Mesenchymal stem cell (in vitro differentiated cells and primary cell): ENCODE data around the gene KREMEN1.

ENCODE experiments used
- DNase-seq: peaks from one replicate; pipeline ENCODE4 v3.0.0-alpha.2; 2013
- H2AFZ ChIP-seq: one replicate; pipeline ENCODE4 v1.6.1; 2013; ENCODE audit warnings: low read depth, mild to moderate bottlenecking, control low read depth, inconsistent platforms, low read length, moderate library complexity
- H2AK5ac ChIP-seq: 2 replicates; pipeline ENCODE4 v1.6.1; 2013; ENCODE audit warnings: low read length, moderate library complexity, mild to moderate bottlenecking, inconsistent platforms; ENCODE audit not compliant: severe bottlenecking
- H2BK120ac ChIP-seq: one replicate; pipeline ENCODE4 v1.6.1; 2013; ENCODE audit warnings: low read depth, mild to moderate bottlenecking, inconsistent platforms, low read length, moderate library complexity
- H2BK12ac ChIP-seq, 2 experiments: one replicate each; pipeline ENCODE4 v1.6.1; 2013; ENCODE audit warnings: inconsistent platforms in 2 of 2, low read length in 2 of 2, mild to moderate bottlenecking in 2 of 2, moderate library complexity in 2 of 2, control low read depth in 1 of 2
- H2BK15ac ChIP-seq: one replicate; pipeline ENCODE4 v1.6.1; 2013; ENCODE audit warnings: mild to moderate bottlenecking, low read depth, inconsistent platforms; ENCODE audit not compliant: poor library complexity, severe bottlenecking
- H2BK5ac ChIP-seq: 2 replicates; pipeline ENCODE4 v1.6.1; 2013; ENCODE audit warnings: low read depth, mild to moderate bottlenecking, low read length, control low read depth, inconsistent platforms; ENCODE audit not compliant: poor library complexity, severe bottlenecking
- H3K14ac ChIP-seq, 2 experiments: one replicate each; pipeline ENCODE4 v1.6.1; 2013; ENCODE audit warnings: inconsistent platforms in 2 of 2, low read length in 2 of 2, control low read depth in 1 of 2, mild to moderate bottlenecking in 1 of 2, moderate library complexity in 1 of 2
- H3K18ac ChIP-seq, 2 experiments: one replicate each; pipeline ENCODE4 v1.6.1; 2013; ENCODE audit warnings: inconsistent platforms in 2 of 2, low read length in 2 of 2, control low read depth in 1 of 2, low read depth in 1 of 2, mild to moderate bottlenecking in 1 of 2
- H3K23ac ChIP-seq, 2 experiments: one replicate each; pipeline ENCODE4 v1.6.1; 2013; ENCODE audit warnings: inconsistent platforms in 2 of 2, low read length in 2 of 2, mild to moderate bottlenecking in 2 of 2, moderate library complexity in 2 of 2, control low read depth in 1 of 2
- H3K27ac ChIP-seq: 2 replicates; pipeline ENCODE4 v1.5.1; 2013; ENCODE audit warnings: mild to moderate bottlenecking, moderate library complexity, low read length, control low read depth, inconsistent platforms; ENCODE audit not compliant: poor library complexity, severe bottlenecking
- H3K27me3 ChIP-seq, 2 experiments: 2 replicates each; pipeline versions ENCODE4 v1.6.1 to v1.7.0; 2013; ENCODE audit warnings: low read length in 2 of 2, mild to moderate bottlenecking in 2 of 2, moderate library complexity in 2 of 2, control low read depth in 1 of 2, inconsistent platforms in 1 of 2; ENCODE audit not compliant: control insufficient read depth in 1 of 2, insufficient read depth in 1 of 2
- H3K36me3 ChIP-seq, 2 experiments: 2 replicates each; pipeline versions ENCODE4 v1.6.1 to v1.7.0; 2013; ENCODE audit warnings: low read length in 2 of 2, control low read depth in 1 of 2, inconsistent platforms in 1 of 2, low read depth in 1 of 2, mild to moderate bottlenecking in 1 of 2; ENCODE audit not compliant: insufficient read depth in 2 of 2, control insufficient read depth in 1 of 2
- H3K4ac ChIP-seq, 2 experiments: one replicate each; pipeline ENCODE4 v1.6.1; 2013; ENCODE audit warnings: inconsistent platforms in 2 of 2, low read length in 2 of 2, mild to moderate bottlenecking in 2 of 2, moderate library complexity in 2 of 2, control low read depth in 1 of 2, low read depth in 1 of 2
- H3K4me1 ChIP-seq: 2 replicates; pipeline ENCODE4 v1.6.1; 2013; ENCODE audit warnings: low read depth, low read length, control low read depth; ENCODE audit not compliant: control insufficient read depth, insufficient read depth
- H3K4me2 ChIP-seq: 2 replicates; pipeline ENCODE4 v1.6.1; 2013; ENCODE audit warnings: low read length, mild to moderate bottlenecking, inconsistent platforms; ENCODE audit not compliant: poor library complexity, severe bottlenecking
- H3K4me3 ChIP-seq, 2 experiments: 2 replicates each; pipeline versions ENCODE4 v1.5.1 to v1.7.0; 2013; ENCODE audit warnings: low read length in 2 of 2, mild to moderate bottlenecking in 2 of 2, control low read depth in 1 of 2, low read depth in 1 of 2; ENCODE audit not compliant: insufficient read depth in 1 of 2
- H3K79me1 ChIP-seq: replicated peaks from 2 replicates; pipeline ENCODE4 v1.6.1; 2013; ENCODE audit warnings: mild to moderate bottlenecking, control low read depth, low read length, inconsistent platforms; ENCODE audit not compliant: poor library complexity, severe bottlenecking
- H3K9ac ChIP-seq: 2 replicates; pipeline ENCODE4 v1.7.0; 2013; ENCODE audit warnings: mild to moderate bottlenecking, low read length, moderate library complexity
- H3K9me3 ChIP-seq: 2 replicates; pipeline ENCODE4 v1.7.0; 2013; ENCODE audit warnings: mild to moderate bottlenecking, low read length; ENCODE audit not compliant: control insufficient read depth
- H4K8ac ChIP-seq: one replicate; pipeline ENCODE4 v1.6.1; 2013; ENCODE audit warnings: inconsistent platforms, mild to moderate bottlenecking, low read length, moderate library complexity
- H4K91ac ChIP-seq: one replicate; pipeline ENCODE4 v1.6.1; 2013; ENCODE audit warnings: mild to moderate bottlenecking, low read length, inconsistent platforms
- WGBS: methylation state at CpG from one replicate; pipeline ENCODE4 v1.1.7; 2013; ENCODE audit warnings: mixed read lengths; 5-methylcytosine and 5-hydroxymethylcytosine counted together

Gene KREMEN1

DNA sequence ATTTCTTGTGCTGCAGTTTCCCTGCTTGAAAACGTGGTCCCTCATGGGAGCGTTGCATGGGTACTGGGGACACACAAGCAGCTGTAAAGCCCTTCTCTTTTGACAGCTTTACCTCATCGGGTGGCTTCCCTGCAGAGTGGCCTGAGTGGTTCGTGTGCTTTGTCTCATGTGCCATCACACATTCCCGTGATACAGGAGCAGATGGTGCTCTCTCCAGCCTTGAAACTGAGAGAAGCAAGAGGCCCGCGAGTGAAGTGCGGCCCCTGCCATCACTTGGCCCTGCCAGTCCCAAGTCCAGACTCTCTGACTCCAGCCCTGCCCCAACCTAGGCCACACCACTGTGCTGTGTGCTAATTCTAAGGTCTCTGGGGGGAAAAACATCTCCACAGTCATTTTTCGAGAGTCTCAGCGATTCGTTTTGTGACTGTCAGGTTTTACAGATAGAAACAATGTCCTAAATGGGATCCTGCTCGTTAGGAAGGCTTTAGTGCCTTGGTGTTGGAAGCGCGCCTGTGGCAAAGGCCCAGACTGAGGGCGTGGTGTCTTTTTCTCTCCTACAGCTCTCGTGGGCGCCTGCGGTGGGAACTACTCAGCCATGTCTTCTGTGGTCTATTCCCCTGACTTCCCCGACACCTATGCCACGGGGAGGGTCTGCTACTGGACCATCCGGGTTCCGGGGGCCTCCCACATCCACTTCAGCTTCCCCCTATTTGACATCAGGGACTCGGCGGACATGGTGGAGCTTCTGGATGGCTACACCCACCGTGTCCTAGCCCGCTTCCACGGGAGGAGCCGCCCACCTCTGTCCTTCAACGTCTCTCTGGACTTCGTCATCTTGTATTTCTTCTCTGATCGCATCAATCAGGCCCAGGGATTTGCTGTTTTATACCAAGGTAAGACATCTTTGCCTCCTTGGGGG is 64.2 kb downstream of the KREMEN1 start:
- Histone ChIP-seq H2BK120ac (no peak overlapping the region), H4K8ac (no peak overlapping the region), H3K36me3 (peaks cover 0 to 46% of the 10 kb centered on the region in 2 experiments), H4K91ac (no peak overlapping the region), H3K23ac (no peak overlapping the region), H3K18ac (no peak overlapping the region), H3K4me3 (no peak overlapping the region), H3K4me2 (no peak overlapping the region), H2BK15ac (peak overlapping the region; percentile 13), H2BK5ac (no peak overlapping the region), H3K79me1 (no peaks in the 10 kb centered on the region), H3K9ac (no peak overlapping the region), H2AK5ac (no peak overlapping the region), H3K4me1 (peaks cover under 1% of the 10 kb centered on the region), H2AFZ (no peak overlapping the region), H3K9me3 (peaks cover 4% of the 10 kb centered on the region), H2BK12ac (no peak overlapping the region), H3K27me3 (no peaks in the 10 kb centered on the region), H3K27ac (no peak overlapping the region), H3K14ac (no peak overlapping the region), H3K4ac (no peak overlapping the region)
- WGBS, result 88% methylated on average over 31 of the region's 31 CpGs
- no peak for DNase-seq

DNA sequence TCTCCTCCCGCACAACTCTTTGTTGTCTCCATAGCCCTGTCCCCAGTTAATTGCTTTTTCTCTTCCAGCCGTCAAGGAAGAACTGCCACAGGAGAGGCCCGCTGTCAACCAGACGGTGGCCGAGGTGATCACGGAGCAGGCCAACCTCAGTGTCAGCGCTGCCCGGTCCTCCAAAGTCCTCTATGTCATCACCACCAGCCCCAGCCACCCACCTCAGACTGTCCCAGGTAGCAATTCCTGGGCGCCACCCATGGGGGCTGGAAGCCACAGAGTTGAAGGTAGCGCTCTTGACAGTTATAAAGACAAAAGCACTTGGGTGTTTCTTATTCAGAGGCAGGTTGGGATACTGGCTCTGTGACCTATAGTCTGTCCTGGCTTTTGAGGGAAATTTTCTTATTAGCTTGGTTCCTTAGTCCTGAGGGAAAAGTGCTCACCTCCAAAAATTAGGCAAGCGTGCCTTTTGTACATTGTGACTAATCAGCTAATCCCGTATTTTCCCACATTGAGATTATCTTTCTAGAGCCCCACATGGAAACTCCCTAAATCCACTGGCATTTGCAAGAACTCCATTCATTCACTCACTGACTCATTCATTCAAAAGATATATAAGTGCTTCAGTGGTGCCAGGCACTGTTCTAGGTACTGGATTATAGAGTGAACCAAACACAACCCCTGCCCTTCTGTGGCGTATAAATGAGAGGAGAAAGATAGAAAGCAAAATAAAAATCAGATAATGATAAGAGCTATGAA is 65.9 kb downstream of the KREMEN1 start:
- no peak overlapping the region for H3K4ac ChIP-seq
- H3K14ac ChIP-seq, result no peak overlapping the region
- no peak overlapping the region for H2BK12ac ChIP-seq
- no peak overlapping the region for H2BK5ac ChIP-seq
- peaks cover 0 to 45% of the 10 kb centered on the region in 2 experiments for H3K36me3 ChIP-seq
- WGBS, result 98% methylated on average over 13 of the region's 13 CpGs
- H3K4me3 ChIP-seq, result no peak overlapping the region
- no peak overlapping the region for H3K23ac ChIP-seq
- H2AK5ac ChIP-seq, result no peak overlapping the region
- H3K9ac ChIP-seq, result no peak overlapping the region
- no peaks in the 10 kb centered on the region for H3K27me3 ChIP-seq
- no peak for DNase-seq
- no peak overlapping the region for H2BK15ac ChIP-seq
- no peak overlapping the region for H4K8ac ChIP-seq
- no peak overlapping the region for H4K91ac ChIP-seq
- no peaks in the 10 kb centered on the region for H3K79me1 ChIP-seq
- peaks cover 3% of the 10 kb centered on the region for H3K4me1 ChIP-seq
- no peak overlapping the region for H3K18ac ChIP-seq
- H3K4me2 ChIP-seq, result no peak overlapping the region
- H2AFZ ChIP-seq, result no peak overlapping the region
- no peak overlapping the region for H2BK120ac ChIP-seq
- H3K9me3 ChIP-seq, result peaks cover 2% of the 10 kb centered on the region
- H3K27ac ChIP-seq, result no peak overlapping the region

DNA sequence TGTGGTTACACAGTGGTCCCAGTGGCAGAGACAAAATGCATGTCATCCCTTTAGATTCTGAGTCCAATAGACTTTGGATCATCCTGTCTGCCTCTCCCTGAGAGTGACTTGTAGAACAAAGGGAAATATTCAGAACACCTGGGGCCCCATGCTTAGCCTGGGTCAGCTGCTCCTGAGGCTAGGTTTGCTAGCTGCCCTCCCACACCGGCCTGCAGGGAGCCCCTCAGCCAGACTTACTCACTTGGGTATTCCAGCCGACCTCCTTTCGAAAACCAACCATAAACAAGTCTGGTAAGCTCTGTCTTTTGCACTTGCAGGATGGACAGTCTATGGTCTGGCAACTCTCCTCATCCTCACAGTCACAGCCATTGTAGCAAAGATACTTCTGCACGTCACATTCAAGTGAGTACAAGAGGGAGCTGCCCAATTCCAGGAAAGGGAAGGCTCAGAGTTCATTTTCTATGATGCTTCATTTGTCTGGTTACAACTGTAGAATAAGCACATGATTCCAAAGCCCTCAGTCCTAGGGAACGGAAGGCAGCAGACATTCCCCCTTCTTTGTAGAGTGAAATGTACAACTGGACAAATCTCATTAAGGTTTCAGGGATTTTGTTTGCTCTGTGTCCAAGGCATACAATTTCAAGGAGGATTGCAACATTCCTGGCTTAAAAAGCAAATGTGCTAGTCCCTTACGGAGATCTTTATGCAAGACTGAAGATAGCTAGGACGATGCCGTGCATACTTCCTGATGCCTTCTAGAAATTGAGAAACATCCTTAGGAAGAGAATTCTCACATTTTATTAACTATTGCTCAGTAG is 67.3 kb downstream of the KREMEN1 start:
- Histone ChIP-seq H3K4me2 (no peak overlapping the region), H3K23ac (no peak overlapping the region), H3K27me3 (no peaks in the 10 kb centered on the region), H2BK15ac (no peak overlapping the region), H3K27ac (no peak overlapping the region), H4K91ac (no peak overlapping the region), H4K8ac (no peak overlapping the region), H2BK5ac (no peak overlapping the region), H3K4ac (no peak overlapping the region), H2AFZ (no peak overlapping the region), H2AK5ac (no peak overlapping the region), H3K18ac (no peak overlapping the region), H3K4me3 (no peak overlapping the region), H3K79me1 (no peaks in the 10 kb centered on the region), H2BK12ac (no peak overlapping the region), H3K4me1 (peaks cover 5% of the 10 kb centered on the region), H3K9me3 (no peaks in the 10 kb centered on the region), H3K9ac (peak overlapping the region; percentile 1), H2BK120ac (no peak overlapping the region), H3K14ac (no peak overlapping the region), H3K36me3 (peaks cover 0 to 41% of the 10 kb centered on the region in 2 experiments)
- 77% methylated on average over 5 of the region's 8 CpGs for WGBS
- peak; percentile 49 for DNase-seq
